HG03439 (cell line): ENCODE results near the gene EFCAB8.
"Not testable (repeated sequence)": the region's sequence is repeated elsewhere in the genome, so short reads cannot be mapped to it uniquely, and the experiment has no call there.

Experiments
- ATAC-seq: cut with Tn5 transposase; IDR thresholded peaks from one replicate; pipeline ENCODE4 v1.9.1; 2021; ENCODE audit warnings: mild to moderate bottlenecking, moderate library complexity; ENCODE audit not compliant: unreplicated experiment

Gene EFCAB8

DNA sequence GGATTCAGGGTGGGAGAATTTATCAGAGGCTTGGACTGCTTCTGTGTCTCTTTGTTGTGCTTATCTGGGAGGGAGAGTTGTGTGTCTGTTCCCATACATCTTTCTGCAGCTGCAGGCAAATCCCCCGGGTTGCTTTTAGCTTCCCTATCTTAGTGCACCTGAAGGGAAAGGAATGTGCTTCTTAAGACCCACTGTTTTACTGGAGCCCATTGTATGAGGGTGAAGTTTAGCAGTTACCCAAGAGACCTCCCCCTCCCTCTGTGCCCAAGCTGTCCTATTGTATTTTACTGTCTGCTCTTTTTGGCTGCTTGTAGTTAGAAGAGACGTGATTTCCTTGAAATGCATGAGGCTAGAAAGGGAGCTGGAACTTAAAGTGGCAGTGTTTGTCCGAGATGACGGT lies 91.8 kb downstream of the EFCAB8 start:
- ATAC-seq = not testable (repeated sequence)

DNA sequence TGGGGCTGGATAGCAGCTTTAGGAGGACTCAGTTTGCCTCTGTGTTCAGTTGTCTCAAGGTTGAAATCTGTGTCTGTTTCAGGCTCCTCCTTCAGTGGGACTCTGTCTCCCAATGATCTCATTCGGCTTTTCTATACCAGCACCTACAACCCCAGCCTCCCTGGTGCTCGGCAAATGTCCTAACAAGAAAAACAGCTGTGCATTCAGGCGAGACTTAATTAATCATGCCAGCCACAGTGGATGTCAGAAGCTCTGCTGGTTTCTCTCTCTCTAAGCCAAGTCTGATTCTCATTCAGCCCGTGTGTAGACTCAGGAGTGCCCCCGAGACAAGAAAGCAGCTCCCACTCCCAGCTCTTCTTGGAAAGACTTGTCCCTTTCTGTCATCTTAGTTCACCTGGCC lies 98.7 kb downstream of the EFCAB8 start:
- no peak for ATAC-seq

DNA sequence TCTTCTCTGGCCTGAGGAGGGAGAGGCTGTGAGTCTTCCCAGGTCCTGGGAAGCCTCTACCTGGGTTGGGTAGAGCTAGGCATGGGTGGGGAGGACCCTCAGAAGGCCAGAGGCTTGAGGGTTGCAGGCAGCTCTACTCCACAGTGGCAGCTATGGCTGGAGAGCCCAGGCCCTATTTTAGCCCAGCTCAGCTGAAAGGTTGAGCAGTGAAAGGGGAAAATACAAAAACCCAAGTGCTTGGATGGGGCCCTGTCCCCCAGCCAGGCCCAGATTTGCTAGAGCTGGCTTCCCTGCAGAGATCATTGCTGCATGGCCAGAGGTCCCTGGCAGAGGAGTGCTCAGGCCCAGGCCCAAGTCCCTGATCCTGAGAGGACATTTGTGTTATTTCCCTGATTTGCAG lies 99.9 kb downstream of the EFCAB8 start:
- no peak for ATAC-seq

DNA sequence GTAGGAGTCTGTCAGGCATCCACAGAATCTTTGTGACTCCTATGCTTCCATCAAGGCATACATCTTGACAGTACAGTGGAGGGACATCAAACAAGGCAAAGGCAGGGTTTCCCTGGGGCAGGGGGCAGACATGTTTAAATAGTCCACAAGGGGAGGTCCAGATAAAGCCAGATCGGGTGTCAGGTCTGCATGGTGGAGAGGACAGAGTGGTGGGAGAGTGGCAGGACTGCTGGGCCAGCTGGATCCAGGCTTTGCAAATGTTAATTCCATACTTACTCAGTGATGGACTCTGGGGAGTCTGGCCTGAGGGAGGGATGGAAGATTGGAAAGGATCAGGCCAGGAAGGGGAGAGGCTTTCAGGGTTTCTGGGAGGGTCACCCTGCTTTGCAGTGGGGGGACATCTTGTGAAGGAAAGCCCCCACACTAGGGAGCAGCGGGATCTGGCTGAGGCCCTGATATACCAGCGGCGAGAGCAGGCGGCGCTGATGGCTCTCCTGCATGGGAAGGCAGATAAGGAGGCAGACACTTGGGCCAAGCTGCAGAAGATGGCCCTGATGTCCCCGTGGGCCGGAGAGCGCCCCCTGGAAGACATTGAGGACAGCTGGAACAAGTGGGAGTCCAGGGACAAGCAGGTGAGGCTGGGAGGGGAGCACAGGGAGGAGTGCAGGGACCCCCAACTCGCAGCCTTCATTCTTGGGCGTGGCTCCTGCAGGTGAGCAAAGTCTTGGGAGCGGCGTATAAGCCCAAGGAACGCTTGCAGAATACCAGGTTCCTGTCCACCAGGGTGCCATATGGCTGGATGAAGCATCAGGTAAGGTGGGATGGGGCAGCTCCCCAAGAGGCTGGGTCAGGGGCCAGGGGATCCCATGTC lies 100.9 kb downstream of the EFCAB8 start:
- no peak for ATAC-seq

DNA sequence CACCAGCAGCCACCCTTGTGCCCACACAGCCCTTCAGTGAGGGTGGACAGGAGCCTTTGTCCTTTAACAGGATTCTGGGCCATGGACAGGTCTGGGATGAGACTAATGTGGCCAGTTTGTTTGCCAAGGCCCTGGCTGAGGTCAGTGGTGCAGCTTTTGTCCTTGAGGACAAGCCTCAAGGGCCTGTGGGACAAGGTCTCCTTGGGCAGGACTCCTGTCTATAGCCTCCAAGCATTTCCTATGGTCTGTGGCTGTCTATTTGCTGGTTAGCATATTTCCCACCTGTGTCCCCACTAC lies 101.4 kb downstream of the EFCAB8 start:
- no peak for ATAC-seq

DNA sequence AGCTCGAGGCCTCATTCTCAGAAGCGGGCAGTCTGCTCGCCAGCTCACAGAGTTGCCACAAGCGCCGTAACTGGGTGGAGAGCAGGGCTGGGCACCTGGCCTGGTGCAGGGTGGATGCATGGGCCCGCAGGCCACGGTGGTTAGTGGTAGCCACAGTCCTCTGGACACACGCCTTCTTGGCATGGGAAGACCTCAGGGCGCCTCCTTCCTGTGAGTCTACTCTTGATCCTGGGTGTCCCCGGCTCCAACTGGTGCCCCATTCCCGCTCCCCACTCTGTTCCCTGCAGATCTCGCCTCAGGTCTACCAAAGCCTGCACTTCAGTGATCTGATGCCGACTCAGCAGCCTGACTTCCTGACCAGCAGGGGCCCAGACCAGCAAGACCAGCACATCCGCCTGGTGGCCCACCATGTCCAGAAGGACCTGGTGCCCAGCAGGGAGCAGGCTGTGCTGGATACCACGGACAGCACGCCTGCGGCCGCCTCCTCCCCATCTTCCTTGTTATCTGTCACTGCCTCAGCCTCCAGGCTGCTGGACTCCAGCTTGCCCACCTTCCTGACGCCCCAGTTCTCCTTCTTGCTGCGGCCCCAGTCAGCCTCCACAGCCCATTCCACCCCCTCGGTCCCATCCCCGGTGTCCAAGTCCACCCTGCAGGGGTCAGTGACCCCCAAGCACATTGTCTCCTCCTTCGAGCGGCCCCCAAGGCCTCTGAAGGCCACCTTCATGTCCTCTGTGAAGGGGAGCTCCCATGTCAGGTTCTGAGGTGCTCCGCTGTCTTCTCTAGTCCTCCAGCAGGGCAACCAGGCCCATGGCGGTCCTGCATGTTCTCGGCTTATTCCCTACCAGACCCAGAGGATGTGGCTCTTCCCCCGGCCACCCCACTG lies 102.4 kb downstream of the EFCAB8 start:
- no peak for ATAC-seq

DNA sequence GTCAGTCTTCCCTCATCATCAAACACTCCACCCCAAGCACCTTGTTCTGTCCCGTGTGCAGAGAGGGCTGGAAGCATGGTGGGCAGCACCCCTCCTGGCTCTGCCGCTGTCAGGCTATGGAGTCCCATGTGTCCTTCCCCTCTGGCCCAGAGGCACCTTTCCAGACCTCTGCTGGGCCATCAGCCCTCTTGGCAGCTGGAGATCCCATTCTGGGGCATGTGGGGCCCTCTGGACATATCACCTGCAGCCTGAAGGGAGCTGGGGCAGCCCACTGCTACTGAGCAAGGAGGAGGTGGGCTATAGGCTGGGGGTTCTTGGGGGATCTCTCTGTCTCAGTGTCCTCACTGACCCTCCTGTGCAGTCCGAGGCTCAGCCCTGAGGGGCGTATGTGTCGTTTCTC lies 103.3 kb downstream of the EFCAB8 start:
- ATAC-seq = no peak

DNA sequence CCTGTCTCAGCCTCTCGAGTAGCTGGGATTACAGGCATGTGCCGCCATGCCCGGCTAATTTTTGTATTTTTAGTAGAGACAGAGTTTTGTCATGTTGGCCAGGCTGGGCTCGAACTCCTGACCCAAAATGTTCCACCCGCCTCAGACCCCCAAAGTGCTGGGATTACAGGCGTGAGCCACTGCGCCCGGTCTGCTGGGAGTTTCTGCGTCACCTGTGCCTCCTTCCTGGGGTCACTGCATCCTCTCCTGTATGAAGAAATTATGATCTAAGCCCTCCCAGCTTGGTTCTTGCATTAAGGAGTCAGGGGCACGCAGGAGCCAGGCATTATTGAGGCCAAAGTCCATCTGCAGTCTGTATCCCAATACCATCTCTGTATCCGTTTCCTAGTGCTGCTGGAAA lies 103.9 kb downstream of the EFCAB8 start:
- not testable (repeated sequence) for ATAC-seq

DNA sequence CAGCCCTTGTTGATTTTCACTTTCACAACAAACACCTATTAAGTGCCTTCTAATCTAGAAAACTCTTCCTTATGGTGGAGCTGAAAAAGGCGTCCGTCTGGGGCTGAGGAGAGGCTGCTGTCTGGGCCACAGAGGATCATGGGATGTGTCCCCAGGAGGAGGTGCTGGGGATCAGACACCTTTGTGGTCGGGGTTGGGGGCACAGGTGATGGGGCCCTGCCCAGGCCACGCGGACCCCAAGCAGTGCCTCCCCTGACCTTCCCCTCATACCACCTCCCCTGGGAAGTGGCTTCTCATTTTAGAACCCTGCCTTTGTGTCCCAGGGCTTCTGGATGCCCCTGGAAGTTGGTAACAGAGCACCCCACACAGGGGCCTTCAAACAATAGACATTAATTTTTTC lies 104.5 kb downstream of the EFCAB8 start:
- no peak for ATAC-seq

DNA sequence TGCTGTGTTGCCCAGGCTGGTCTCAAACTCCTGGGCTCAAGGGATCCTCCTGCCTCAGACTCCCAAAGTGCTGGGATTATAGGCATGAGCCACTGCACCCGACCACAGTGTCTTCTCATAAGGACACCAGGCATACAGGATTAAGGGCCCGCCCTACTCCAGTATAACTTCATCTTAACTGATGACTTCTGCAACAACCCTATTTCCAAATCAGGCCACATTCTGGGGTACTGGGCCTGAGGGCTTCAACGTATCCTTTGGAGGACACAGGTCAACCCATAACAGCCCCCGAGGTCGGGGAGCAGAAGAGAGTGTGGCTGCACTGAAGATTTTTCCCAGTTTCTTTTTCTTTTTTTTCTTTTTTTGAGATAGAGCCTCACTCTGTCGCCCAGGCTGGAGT lies 105.9 kb downstream of the EFCAB8 start:
- ATAC-seq = no peak

DNA sequence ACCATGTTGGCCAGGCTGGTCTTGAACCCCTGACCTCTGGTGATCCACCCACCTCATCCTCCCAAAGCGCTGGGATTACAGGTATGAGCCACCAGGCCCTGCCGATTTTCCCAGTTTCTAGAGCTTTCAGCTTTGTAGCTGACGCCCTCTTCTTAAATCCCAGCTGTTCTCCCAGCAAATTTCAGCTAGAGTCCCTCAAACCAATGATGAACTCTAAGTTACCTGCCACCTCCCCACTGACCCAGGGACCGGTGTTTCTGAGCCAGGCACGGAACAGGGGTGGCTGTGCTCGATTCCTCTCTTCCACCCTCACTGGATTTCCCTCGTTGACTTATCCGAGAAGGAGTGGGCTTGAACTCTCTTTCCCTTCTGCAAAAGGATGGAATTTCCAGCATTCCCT lies 106.4 kb downstream of the EFCAB8 start:
- ATAC-seq = no peak

DNA sequence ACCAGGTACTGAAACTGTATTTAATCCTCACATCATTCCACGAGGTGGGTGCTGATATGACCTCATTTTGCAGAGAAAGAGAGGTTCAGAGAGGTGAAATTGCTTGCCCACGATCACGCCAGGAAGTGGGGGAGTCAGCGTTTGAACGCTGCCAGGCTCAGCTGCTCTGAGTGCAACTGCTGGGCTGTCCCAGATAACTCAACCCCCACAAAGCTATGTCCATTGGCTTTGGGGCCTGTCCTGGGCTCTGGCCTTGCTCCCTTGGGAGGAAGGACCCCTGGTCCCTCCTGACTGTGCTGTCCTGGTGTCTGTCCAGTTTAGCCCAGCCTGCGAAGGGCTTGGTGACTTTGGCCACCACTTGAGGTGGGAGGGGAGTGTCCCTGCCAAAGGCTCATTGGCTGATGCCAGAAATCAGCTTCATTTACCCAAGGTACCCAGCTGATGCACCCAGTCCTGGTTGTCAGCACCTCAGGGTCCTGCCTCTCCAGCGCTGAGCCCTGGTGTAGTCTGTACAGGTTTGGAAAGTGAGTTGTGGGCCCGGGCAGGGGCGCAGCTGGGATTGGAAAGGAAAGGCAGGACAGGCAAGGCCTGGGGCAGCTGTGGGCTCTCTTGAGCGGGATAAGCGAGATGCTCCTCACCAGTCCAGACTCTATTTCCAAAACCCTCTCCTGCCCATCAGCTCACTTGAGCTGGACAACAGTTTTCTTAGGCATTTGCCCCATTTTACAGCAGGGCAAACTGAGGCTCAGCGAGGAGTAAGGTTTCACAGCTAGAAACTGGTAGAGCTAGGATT lies 107.1 kb downstream of the EFCAB8 start:
- no peak for ATAC-seq

DNA sequence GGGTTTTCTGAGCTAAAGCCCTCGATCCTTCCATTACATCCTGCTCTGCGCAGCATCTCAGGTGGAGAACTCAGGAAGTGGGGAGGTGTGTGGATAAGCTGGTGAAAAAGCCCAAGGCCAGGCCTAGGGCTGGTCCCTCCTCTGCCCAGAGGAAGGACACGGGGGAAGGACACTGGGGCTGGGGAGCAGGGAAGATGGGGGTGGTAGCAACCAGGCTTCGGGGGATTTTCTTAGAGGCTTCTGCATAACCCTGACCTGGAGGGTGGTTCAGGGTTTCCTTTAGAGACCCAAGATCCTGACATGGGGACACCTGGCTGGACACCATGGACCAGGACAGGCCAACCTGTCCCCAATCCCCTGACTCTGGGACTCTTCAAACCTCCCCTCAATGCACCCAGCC lies 107.7 kb downstream of the EFCAB8 start:
- no peak for ATAC-seq

DNA sequence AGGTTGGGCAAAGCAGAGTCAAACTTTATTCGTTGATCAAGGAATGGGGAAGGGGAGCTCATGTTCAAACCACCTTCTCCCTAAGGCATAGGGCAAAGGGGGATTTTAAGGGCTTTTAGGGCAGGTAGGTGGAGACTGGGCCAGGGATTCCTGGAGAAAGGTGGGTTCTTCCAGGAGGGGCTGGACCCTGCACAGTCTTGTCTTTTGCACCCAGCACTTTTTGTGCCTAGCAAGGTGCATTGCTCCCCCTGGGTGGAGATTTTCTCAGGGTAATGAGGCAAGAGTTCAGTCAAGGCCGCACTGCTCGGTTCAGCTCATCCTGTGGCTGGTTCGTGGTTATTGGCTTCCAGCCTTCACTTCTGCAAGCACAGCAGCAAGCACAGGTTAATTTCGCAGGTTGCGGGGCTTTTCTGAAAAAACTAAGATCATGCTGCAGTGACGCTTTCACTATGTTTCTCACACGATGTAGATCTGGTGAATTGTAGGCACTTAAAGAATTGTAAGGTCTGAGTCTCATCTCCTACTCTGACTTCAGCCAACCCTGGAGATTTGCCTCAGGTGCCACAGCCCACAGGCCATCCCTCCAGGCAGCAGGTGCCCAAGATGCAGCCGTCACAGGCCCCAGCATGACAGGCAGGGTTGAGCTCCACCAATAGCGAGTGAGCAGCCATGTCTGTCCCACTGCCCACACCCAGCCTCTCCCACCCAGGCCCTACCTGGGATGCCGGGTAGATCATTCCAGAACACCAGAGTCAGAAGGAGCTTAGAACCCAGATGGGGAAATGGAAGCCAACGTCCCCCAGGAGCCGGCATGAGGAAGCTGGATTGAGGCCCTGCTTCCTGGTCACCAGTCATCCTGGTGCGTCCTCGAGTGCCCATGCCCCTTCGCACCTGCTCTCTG lies 108.4 kb downstream of the EFCAB8 start:
- ATAC-seq = no peak

DNA sequence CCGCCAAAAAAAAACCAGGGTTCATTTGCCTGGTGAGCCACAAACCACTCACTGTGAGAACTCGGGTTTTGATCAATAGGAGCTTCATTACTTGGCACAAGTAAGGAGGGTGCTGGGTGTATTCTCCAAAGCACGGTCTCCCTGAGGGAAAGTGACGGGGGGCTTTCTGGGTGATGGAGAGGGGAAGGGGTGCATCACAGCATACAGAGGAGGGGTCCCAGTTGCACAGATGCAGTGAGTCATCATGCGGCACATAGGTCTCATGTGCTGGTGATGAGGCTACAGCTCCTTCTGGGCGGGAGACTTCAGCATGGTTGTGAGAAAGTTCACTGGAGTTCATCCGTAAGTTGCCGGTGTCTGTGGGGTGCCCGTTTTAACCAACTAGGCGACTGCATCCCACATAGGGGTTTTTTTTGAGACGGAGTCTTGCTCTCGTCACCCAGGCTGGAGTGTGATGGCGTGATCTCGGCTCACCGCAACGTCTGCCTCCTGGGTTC lies 109.3 kb downstream of the EFCAB8 start:
- ATAC-seq = no peak

DNA sequence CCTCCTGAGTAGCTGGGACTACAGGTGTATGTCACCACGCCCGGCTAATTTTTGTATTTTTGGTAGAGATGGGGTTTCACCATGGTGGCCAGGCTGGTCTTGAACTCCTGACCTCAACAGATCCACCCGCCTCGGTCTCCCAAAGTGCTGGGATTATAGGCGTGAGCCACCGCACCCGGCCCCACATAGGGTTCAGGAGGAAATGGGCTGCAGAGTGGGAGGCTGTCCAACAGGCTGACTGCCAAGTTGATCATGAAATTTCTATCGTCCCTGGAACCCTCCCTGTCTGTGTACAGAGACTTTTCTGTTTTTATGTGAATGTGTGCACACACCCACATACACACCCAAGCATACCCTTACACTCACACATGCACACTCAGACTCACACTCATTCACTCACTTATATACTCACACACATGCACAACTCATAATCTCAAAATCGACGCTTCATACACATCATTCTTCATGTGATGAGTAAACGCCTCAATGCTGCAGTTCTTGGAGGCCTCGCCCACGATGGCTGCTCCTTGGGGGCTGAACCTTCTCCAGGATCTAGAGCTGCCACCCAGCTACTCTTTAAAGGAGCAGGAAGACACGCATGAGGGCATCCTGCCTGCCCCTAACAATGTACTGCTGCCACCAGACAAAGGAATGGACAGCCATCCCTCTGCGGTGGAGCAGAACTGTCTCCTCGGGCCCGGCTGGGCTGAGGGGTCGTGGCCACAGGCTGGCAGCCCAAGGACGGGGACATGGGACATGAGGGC lies 109.9 kb downstream of the EFCAB8 start:
- no peak for ATAC-seq

DNA sequence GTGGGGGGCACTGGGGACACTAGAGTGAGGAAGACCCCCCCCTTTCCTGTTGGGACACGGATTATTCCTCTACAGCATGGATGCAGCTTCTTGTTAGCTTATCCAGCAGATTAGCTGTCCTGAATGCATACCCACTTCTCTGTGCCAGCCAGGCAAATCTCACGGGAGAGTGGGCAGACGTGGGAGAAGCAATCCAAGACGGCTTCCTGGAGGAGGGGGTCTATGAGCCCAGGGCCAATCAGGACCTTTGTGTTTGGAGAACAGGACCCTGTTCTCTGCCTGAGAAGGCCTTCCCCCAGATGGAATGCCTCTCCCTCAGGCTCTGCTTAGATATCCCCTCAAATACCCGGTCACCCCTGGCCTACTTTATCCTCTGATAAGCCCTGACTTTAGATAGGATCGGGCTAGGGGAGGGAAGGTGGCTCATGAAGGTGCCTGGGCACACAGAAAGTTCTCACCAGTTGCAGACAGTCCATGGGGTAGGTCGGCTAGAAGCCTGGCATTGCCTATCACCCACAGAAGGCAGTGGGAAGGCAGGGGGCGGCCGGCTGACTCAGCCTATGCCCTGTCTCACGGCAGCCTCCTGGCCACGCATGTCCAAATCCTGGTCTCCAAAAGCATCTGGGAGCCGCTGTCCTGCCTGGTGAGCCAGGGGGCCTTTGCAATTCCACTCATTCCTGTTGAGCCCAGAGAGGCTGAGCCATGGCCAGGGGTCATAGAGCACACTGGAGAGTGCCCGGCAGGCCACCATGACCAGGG lies 110.8 kb downstream of the EFCAB8 start:
- no peak for ATAC-seq

DNA sequence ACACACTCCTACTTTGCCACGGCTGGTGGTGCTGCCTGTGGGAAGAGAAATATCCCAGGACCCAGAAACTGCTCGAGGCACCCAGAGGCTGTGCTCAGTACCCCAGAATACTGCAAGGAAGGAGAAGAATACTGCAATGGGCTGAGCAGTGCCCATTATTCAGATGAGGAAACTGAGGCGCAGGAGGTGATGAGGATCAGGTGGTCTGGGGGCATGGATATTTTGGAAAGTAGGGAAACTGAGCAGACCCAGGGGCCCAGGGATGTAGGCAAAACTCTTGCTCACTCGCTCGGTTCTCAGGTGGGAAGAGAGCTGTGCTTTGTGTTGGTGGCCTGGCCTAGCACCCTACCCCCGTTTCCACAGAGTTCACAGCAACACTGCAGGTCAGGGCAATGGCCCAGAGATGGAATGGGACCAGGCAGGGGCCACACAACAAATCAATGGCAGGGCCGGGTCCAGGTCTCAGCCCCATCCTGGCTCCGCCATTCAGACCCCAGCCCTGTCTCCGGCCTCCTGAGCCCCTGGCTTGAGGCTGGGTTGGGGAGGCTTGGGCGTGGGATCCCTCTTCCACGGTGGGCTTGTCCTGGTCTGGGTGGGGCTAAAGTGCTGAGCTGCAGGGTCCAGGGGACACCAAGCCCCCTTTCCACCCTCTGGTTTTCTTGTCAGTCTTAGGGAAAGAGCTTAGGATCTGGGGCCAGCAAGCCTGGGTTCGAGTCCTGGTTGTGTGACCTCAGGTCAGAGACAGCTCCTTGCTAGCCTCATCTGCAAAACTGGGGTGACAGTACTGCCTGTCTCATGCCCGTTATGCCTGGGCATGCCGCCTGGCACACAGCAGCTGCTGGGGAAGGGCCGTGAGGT lies 111.6 kb downstream of the EFCAB8 start:
- ATAC-seq = no peak
